ENCODE results near the gene PDHA1. TPM values are rescaled to one million over a fixed set of nuclear protein-coding genes. Genes with fewer than 3 reads are reported as not detected.

The PDHA1 gene
- total RNA-seq, 1 experiment from 2014 or later, result 214 TPM

DNA sequence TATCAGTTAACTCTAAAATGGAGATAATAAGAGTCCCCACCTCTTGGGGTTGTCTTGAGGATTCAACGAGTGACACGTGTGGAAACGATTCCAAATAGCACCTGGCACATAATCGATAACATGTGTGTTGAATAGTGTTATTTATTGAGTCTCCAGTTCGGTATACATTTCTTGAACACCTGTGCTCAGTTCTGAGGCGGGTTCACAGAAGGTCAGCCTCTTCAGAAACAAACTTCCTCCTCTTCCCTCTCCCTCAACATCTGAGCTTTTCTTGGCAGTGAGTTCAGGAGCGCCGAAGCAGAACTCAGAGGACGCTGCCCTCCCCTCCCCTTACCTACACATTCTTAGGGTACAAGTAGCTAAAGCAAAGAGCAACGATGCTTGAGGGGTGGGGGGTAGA, 934 bp downstream of the PDHA1 start:
- Mint-ChIP-seq H3K36me3 (ENCODE audit: insufficient read depth in 1 of 3, low read depth in 3 of 3) (peaks cover 2 to 15% (median 10%) of the 10 kb centered on the region in 3 experiments), H3K4me3 (peak overlapping the region; percentile 81 to 86), H3K27me3 (ENCODE audit: low read depth) (peaks cover 8% of the 10 kb centered on the region; the same call in 1 of the 2 replicates), H3K4me1 (peaks cover 7 to 9% of the 10 kb centered on the region in 2 experiments), H3K27ac (no peak overlapping the region), H3K9me3 (peaks cover 64 to 68% of the 10 kb centered on the region in 2 experiments)
- H4K8ac ChIP-seq (replicated peaks; ENCODE audit: insufficient read length, low read depth, low read length), result no peak overlapping the region
- no peaks in the 10 kb centered on the region for H3K23me2 ChIP-seq (ENCODE audit: insufficient read length, low read depth, low read length, poor library complexity, severe bottlenecking)
- DNase-seq, result no peak
- H3K18ac ChIP-seq (ENCODE audit: insufficient read length, low read depth, low read length), result no peak overlapping the region
- peaks cover 10% of the 10 kb centered on the region for H3K9me3 ChIP-seq (ENCODE audit: control insufficient read depth, low read depth, low read length)
- no CpG with 5 or more reads among the region's 10 CpGs for WGBS (ENCODE audit: extremely low coverage, insufficient read length, low lambda C conversion rate)
- H2BK120ac ChIP-seq (ENCODE audit: low read depth, low read length, poor library complexity, severe bottlenecking), result no peak overlapping the region
- H2AK5ac ChIP-seq (ENCODE audit: insufficient read length, low read length), result no peak overlapping the region
- H3K79me2 ChIP-seq (ENCODE audit: insufficient read depth, low read length), result peaks cover 11% of the 10 kb centered on the region
- H3K56ac ChIP-seq (ENCODE audit: insufficient read length, low read depth, low read length), result no peak overlapping the region
- no peak overlapping the region for H3K23ac ChIP-seq (ENCODE audit: insufficient read length, low read depth, low read length)
- no peak overlapping the region for H2AFZ ChIP-seq (ENCODE audit: low read length)
- H3T11ph ChIP-seq (ENCODE audit: low read length), result no peak overlapping the region
- no peak overlapping the region for H2BK5ac ChIP-seq (ENCODE audit: insufficient read length, low read length)
- H2BK15ac ChIP-seq (ENCODE audit: low read depth, low read length), result no peak overlapping the region
- no peak overlapping the region for H2BK20ac ChIP-seq (ENCODE audit: low read depth, low read length, poor library complexity, severe bottlenecking)
- no peak overlapping the region for H3K27ac ChIP-seq (ENCODE audit: insufficient read length, low read depth, low read length)
- no peak overlapping the region for H2BK12ac ChIP-seq (ENCODE audit: insufficient read length, low read depth, low read length)
- no peaks in the 10 kb centered on the region; the same call in 1 of the 2 replicates for H3K4me1 ChIP-seq (ENCODE audit: insufficient read depth, low read length)
- H3K9ac ChIP-seq (ENCODE audit: extremely low read depth, insufficient read length, low read length), result no peak overlapping the region
- H3K4ac ChIP-seq (ENCODE audit: low read depth, low read length), result no peak overlapping the region
- no peak overlapping the region for H4K91ac ChIP-seq (ENCODE audit: insufficient read length, low read depth, low read length)
- H4K5ac ChIP-seq (ENCODE audit: insufficient read length, low read depth, low read length), result no peak overlapping the region
- H3K14ac ChIP-seq (ENCODE audit: insufficient read depth, low read length), result no peak overlapping the region
- no peaks in the 10 kb centered on the region for H3K27me3 ChIP-seq (ENCODE audit: insufficient read depth, low read length)
- H4K20me1 ChIP-seq (ENCODE audit: control insufficient read depth, insufficient read depth, insufficient read length), result no peaks in the 10 kb centered on the region
- peak overlapping the region; percentile 46 for H3K4me2 ChIP-seq (ENCODE audit: insufficient read depth, insufficient read length, low read length)
- TF ChIP-seq, protein P1, sequence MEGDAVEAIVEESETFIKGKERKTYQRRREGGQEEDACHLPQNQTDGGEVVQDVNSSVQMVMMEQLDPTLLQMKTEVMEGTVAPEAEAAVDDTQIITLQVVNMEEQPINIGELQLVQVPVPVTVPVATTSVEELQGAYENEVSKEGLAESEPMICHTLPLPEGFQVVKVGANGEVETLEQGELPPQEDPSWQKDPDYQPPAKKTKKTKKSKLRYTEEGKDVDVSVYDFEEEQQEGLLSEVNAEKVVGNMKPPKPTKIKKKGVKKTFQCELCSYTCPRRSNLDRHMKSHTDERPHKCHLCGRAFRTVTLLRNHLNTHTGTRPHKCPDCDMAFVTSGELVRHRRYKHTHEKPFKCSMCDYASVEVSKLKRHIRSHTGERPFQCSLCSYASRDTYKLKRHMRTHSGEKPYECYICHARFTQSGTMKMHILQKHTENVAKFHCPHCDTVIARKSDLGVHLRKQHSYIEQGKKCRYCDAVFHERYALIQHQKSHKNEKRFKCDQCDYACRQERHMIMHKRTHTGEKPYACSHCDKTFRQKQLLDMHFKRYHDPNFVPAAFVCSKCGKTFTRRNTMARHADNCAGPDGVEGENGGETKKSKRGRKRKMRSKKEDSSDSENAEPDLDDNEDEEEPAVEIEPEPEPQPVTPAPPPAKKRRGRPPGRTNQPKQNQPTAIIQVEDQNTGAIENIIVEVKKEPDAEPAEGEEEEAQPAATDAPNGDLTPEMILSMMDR (conservative IDR thresholded peaks at IDR 0.05), result no peak
- H3K79me1 ChIP-seq (ENCODE audit: insufficient read depth, low read depth, low read length, poor library complexity, severe bottlenecking), result no peaks in the 10 kb centered on the region

Data from H9 (cell line).